ENCODE data around the gene MS4A1. TPM values are rescaled to one million over a fixed set of nuclear protein-coding genes. Genes with fewer than 3 reads are reported as not detected.
"Not testable (repeated sequence)": the region's sequence is repeated elsewhere in the genome, so short reads cannot be mapped to it uniquely, and the experiment has no call there.

MS4A1 gene
- total RNA-seq, 1 donor from 2014 or later, result 1.1 TPM

- no peak for DNase-seq
These were observed 48.7 kb downstream of the MS4A1 start for GRCh38 chr11:60504219-60504905.

- DNase-seq, result not testable (repeated sequence)
These were observed 54.0 kb downstream of the MS4A1 start for GRCh38 chr11:60509609-60510008.

GRCh38 chr11:60510209-60510608 is 54.6 kb downstream of the MS4A1 start:
- not testable (repeated sequence) for DNase-seq

- no peak for DNase-seq
These were observed 55.7 kb downstream of the MS4A1 start for GRCh38 chr11:60511393-60511792.

- DNase-seq, result peak; percentile 44
These were observed 57.1 kb downstream of the MS4A1 start for GRCh38 chr11:60512651-60513225.

GRCh38 chr11:60513496-60514460 is 58.1 kb downstream of the MS4A1 start:
- DNase-seq, result peak; percentile 64

GRCh38 chr11:60515144-60515855 is 59.7 kb downstream of the MS4A1 start, which contains the start of gene MS4A13:
Gene MS4A13, plus strand, starts transcription at chr11:60515392. Its CDS starts 2,692 bp downstream, at chr11:60518084.
- DNase-seq, result no peak

Other genes starting within 250 kb of the MS4A1 start
- not detected for gene MS4A4E, start 212.7 kb upstream of the MS4A1 start, total RNA-seq
- 2.9 TPM for gene MS4A4A, start 175.2 kb upstream of the MS4A1 start, total RNA-seq
- not detected for gene MS4A6E, start 128.6 kb upstream of the MS4A1 start, total RNA-seq
- gene MS4A7, start 77.3 kb upstream of the MS4A1 start, total RNA-seq, result 8.5 TPM
- 0.31 TPM for gene MS4A14, start 59.4 kb upstream of the MS4A1 start, total RNA-seq
- gene MS4A5, start 26.3 kb upstream of the MS4A1 start, total RNA-seq, result not detected
- not detected for gene MS4A12, start 36.9 kb downstream of the MS4A1 start, total RNA-seq
- gene MS4A13, start 59.5 kb downstream of the MS4A1 start, total RNA-seq, result not detected
- not detected for gene MS4A8, start 243.8 kb downstream of the MS4A1 start, total RNA-seq